H7 (cell line): ENCODE measurements around the gene MAML2. TPM values are rescaled to one million over a fixed set of nuclear protein-coding genes. Genes with fewer than 3 reads are reported as not detected.

ENCODE experiments used
- DNase-seq: peaks from one replicate; pipeline ENCODE4 v3.0.0; 2012
- H3K27me3 ChIP-seq: 2 replicates; pipeline ENCODE4 v1.6.0; 2011; ENCODE audit warnings: mild to moderate bottlenecking, low read length; ENCODE audit not compliant: control insufficient read depth, insufficient read depth
- H3K36me3 ChIP-seq: replicated peaks from 2 replicates; pipeline ENCODE4 v1.5.1; 2011; ENCODE audit warnings: low read length; ENCODE audit not compliant: control insufficient read depth, insufficient read depth
- H3K4me3 ChIP-seq: 2 replicates; pipeline ENCODE4 v1.5.1; 2011; ENCODE audit warnings: low read depth, mild to moderate bottlenecking, control low read depth, low read length, moderate library complexity; ENCODE audit not compliant: insufficient read depth
- total RNA-seq: library from RNA; depleted of rRNA; stranded (reverse); fragments of >200 nt; shearing (Covaris generic); gene quantifications from 2 replicates; pipeline ENCODE4 v1.2.3, GENCODE V29; 2014

The MAML2 gene
- total RNA-seq, 1 experiment from 2014 or later = 3.6 TPM

- Histone ChIP-seq H3K27me3 (no peaks in the 10 kb centered on the region), H3K4me3 (no peak overlapping the region), H3K36me3 (no peaks in the 10 kb centered on the region)
- no peak for DNase-seq
These were observed 353.9 kb downstream of the MAML2 start for GRCh38 chr11:95989076-95989605.

- Histone ChIP-seq H3K36me3 (no peaks in the 10 kb centered on the region), H3K27me3 (no peaks in the 10 kb centered on the region), H3K4me3 (no peak overlapping the region)
- DNase-seq = no peak
These were observed 357.7 kb downstream of the MAML2 start for GRCh38 chr11:95985174-95985808.

DNA sequence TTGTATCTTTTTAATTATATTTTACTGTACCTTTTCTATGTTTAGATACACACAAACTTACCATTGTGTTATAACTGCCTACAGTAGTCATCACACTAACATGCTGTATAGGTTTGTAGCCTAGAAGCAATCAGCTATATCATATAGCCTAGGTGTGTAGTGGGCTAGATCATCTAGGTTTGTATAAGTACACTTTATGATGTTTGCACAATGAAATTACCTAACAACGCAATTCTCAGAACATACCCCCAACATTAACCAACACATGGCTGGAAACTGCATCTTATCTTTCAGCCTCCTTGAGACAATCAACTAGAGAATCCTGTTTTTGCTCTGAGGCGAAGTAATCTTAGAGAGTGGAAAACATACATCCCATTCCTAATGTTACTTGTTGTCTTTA is 358.9 kb downstream of the MAML2 start:
- DNase-seq = no peak
- H3K27me3 ChIP-seq = no peaks in the 10 kb centered on the region
- no peaks in the 10 kb centered on the region for H3K36me3 ChIP-seq
- H3K4me3 ChIP-seq = no peak overlapping the region

DNA sequence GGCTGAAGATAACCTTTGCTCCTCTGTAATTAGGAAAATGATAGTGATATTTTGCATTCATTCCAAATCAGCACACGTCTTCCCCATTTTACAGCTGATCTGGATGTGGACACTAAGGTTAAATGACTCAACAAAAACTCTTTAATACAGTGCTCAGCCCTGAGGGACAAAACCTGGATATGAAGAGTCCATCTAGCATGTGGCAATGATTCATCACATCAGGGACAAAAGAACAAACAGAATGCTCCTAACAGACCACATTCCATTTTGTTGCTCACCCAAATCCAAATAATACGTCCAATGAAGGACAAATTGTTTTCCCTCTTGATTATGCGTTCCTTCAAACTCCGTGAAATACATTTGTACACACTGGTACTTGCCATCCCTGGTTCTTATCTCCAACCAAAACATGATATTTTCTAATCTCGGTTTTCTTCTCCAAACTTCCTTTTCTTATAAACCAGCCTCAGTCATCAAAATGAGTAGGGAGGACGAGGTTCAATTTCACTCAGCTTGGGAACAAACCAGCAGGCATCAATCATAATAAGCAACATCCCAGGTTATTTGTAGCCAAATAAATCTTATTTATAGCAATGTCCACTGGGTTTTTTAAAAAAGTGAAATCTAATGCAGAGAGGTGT is 365.3 kb downstream of the MAML2 start:
- Histone ChIP-seq H3K4me3 (no peak overlapping the region), H3K36me3 (no peaks in the 10 kb centered on the region), H3K27me3 (no peaks in the 10 kb centered on the region)
- DNase-seq = no peak

- Histone ChIP-seq H3K4me3 (no peak overlapping the region), H3K36me3 (no peaks in the 10 kb centered on the region)
- no peak for DNase-seq
These were observed 366.4 kb downstream of the MAML2 start for GRCh38 chr11:95976550-95976949.

DNA sequence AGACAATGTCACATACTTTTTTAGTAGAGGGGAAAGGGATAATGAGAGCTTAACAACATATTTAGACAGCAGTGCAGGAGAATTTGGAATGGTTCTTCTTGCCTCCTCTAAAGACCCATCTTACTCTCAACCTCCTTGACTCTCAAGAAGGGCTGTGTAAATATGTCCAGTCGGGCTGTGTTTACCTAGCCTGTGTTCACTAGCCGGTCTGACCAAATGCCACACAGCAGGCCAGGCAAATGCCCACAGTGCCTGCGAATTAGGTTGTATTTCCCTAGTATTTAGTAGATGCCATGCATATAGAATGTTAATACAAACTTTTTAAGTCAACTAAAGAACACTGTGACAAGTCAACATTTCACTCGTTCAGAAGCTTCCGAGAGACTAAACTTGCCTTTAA is 367.7 kb downstream of the MAML2 start:
- H3K27me3 ChIP-seq = no peaks in the 10 kb centered on the region
- no peaks in the 10 kb centered on the region for H3K36me3 ChIP-seq
- no peak for DNase-seq
- H3K4me3 ChIP-seq = no peak overlapping the region

More at GRCh38 chr11:95976550-95976949, 366.4 kb downstream of the MAML2 start:
- no peaks in the 10 kb centered on the region for H3K27me3 ChIP-seq

DNA sequence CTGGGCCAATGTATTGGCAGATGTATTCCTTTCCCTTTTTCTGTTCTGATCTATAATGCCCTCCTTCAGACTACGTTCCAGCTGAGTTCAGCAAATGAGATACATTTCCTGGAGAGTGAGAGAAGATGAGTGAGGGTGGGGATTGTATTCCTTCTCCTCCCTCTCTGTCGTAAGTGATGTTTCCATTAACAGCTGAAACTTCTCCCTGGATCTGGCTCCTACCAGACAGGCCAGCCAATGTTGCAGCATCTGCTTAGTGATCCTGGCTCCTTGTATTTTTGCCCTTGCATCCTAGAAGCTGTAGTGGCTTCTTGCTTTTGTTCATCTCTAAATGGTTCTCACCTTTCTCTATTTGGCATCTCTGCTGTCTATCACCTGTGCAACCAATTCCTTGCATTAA is 370.9 kb downstream of the MAML2 start:
- no peaks in the 10 kb centered on the region for H3K36me3 ChIP-seq
- no peak overlapping the region for H3K4me3 ChIP-seq
- H3K27me3 ChIP-seq = no peaks in the 10 kb centered on the region
- no peak for DNase-seq

DNA sequence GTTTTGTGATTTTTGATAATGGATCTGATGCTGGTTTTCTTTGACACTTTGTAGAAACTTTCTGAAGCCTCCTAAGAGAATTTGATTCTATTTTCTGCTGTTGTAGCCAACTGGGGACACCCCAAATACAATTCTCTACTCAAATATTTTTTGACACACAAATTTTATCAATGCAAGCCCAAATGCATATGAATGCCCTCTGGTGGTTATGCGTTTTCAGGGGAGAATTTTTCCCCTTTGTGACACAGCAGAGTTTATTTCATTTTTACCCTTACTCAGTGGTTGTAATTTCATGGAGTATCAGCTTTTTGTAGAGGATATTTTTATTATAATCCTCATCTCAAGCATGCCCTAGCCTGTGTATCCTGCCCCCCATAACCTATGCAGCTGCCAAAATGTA is 374.4 kb downstream of the MAML2 start:
- no peak for DNase-seq
- H3K4me3 ChIP-seq = no peak overlapping the region
- H3K27me3 ChIP-seq = no peaks in the 10 kb centered on the region
- H3K36me3 ChIP-seq = no peaks in the 10 kb centered on the region

DNA sequence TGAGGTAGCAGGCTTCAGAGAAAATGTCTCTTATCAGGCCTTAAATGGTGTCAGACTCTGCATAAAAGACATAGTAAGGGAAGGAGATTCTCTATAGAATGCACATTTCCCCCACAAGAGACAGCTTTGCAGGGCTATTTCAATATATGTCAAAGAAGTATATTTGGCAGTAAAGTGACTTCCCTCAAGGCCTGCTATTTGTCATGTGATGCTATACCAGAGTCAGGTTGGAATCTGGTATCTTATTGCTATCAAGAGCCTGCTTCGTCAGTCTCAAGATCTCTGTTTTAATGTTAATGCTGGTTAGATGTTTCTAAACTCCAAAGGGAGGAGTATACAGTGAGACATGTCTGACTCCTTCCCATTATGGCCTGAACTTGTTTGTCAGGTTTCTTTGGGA is 378.7 kb downstream of the MAML2 start:
- DNase-seq = no peak
- Histone ChIP-seq H3K36me3 (no peaks in the 10 kb centered on the region), H3K27me3 (no peaks in the 10 kb centered on the region), H3K4me3 (no peak overlapping the region)

- Histone ChIP-seq H3K4me3 (no peak overlapping the region), H3K36me3 (no peaks in the 10 kb centered on the region), H3K27me3 (no peaks in the 10 kb centered on the region)
- DNase-seq = no peak
These were observed 381.2 kb downstream of the MAML2 start for GRCh38 chr11:95961758-95962157.

- Histone ChIP-seq H3K36me3 (no peaks in the 10 kb centered on the region), H3K4me3 (no peak overlapping the region), H3K27me3 (no peaks in the 10 kb centered on the region)
- DNase-seq = no peak
These were observed 392.1 kb downstream of the MAML2 start for GRCh38 chr11:95950905-95951304.

- Histone ChIP-seq H3K36me3 (no peaks in the 10 kb centered on the region), H3K27me3 (no peaks in the 10 kb centered on the region), H3K4me3 (no peak overlapping the region)
- DNase-seq = no peak
These were observed 394.4 kb downstream of the MAML2 start for GRCh38 chr11:95948637-95949036.

DNA sequence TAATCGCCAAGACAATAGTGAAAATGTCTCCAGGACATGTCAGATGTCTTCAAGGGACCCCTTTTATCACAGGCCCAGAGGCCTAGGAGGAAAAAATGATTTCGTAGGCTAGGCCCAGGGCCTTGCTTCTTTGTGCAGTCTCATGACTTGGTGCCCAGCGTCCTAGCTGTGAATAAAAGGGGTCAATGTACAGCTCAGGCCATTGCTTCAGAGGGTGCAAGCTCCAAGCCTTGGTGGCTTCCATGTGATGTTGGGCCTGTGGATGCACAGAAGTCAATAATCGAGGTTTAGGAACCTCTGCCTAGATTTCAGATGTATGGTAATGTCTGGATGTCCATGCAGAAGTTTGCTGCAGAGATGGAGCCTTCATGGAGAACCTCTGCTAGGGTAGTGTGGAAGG is 398.4 kb downstream of the MAML2 start:
- no peaks in the 10 kb centered on the region for H3K36me3 ChIP-seq
- H3K4me3 ChIP-seq = no peak overlapping the region
- H3K27me3 ChIP-seq = no peaks in the 10 kb centered on the region
- no peak for DNase-seq

- Histone ChIP-seq H3K27me3 (no peaks in the 10 kb centered on the region), H3K36me3 (no peaks in the 10 kb centered on the region), H3K4me3 (no peak overlapping the region)
- DNase-seq = no peak
These were observed 399.4 kb downstream of the MAML2 start for GRCh38 chr11:95943546-95943945.

- Histone ChIP-seq H3K27me3 (no peaks in the 10 kb centered on the region), H3K4me3 (no peak overlapping the region), H3K36me3 (no peaks in the 10 kb centered on the region)
- DNase-seq = no peak
These were observed 403.9 kb downstream of the MAML2 start for GRCh38 chr11:95939091-95939490.
